GM19239 (cell line): ENCODE measurements around the gene PHLPP1.

ENCODE experiments used
- DNase-seq: peaks from one replicate; pipeline ENCODE4 v3.0.0; 2011; ENCODE audit warnings: low spot score; ENCODE audit not compliant: insufficient read length
- FAIRE-seq: peaks from 2 replicates; lab custom pipeline; 2011; peaks lifted over from hg19 to GRCh38; lab: Jason Lieb, UNC

The PHLPP1 gene

GRCh38 chr18:62964432-62964831 is 249.1 kb downstream of the PHLPP1 start:
- FAIRE-seq, result no peak

GRCh38 chr18:62967089-62967488 is 251.7 kb downstream of the PHLPP1 start:
- DNase-seq, result no peak
- peak; percentile 23 for FAIRE-seq

More at GRCh38 chr18:62964432-62964831, 249.1 kb downstream of the PHLPP1 start:
- no peak for DNase-seq

- FAIRE-seq, result no peak
- no peak for DNase-seq
Observed at GRCh38 chr18:62973689-62974088, 258.3 kb downstream of the PHLPP1 start.

GRCh38 chr18:62974388-62974787 is 259.0 kb downstream of the PHLPP1 start:
- DNase-seq, result no peak
- no peak for FAIRE-seq

GRCh38 chr18:62974928-62975675 is 259.8 kb downstream of the PHLPP1 start:
- no peak for FAIRE-seq
- no peak for DNase-seq

GRCh38 chr18:62975785-62976184 is 260.4 kb downstream of the PHLPP1 start:
- FAIRE-seq (no peak), DNase-seq (no peak)

GRCh38 chr18:62976227-62976626 is 260.9 kb downstream of the PHLPP1 start:
- FAIRE-seq (no peak), DNase-seq (no peak)

- FAIRE-seq (no peak), DNase-seq (no peak)
Observed at GRCh38 chr18:62977512-62977911, 262.2 kb downstream of the PHLPP1 start.

GRCh38 chr18:62978251-62979049 is 263.1 kb downstream of the PHLPP1 start:
- FAIRE-seq (no peak), DNase-seq (no peak)

GRCh38 chr18:62979176-62979575 is 263.8 kb downstream of the PHLPP1 start:
- DNase-seq (no peak), FAIRE-seq (no peak)

GRCh38 chr18:62979900-62980299 is 264.6 kb downstream of the PHLPP1 start:
- FAIRE-seq, result no peak
- DNase-seq, result no peak

GRCh38 chr18:62981566-62981965 is 266.2 kb downstream of the PHLPP1 start:
- no peak for FAIRE-seq

GRCh38 chr18:62982600-62983251 is 267.4 kb downstream of the PHLPP1 start:
- peak; percentile 93 for FAIRE-seq
- peak; percentile 58 for DNase-seq

More at GRCh38 chr18:62981566-62981965, 266.2 kb downstream of the PHLPP1 start:
- no peak for DNase-seq

GRCh38 chr18:62984656-62985315 is 269.4 kb downstream of the PHLPP1 start:
- no peak for DNase-seq
- FAIRE-seq, result no peak

- FAIRE-seq (no peak), DNase-seq (no peak)
Observed at GRCh38 chr18:62986490-62986889, 271.1 kb downstream of the PHLPP1 start.

- no peak for FAIRE-seq
- DNase-seq, result no peak
Observed at GRCh38 chr18:62987055-62987830, 271.9 kb downstream of the PHLPP1 start.

- no peak for DNase-seq
- no peak for FAIRE-seq
Observed at GRCh38 chr18:62987859-62988258, 272.5 kb downstream of the PHLPP1 start.

- no peak for FAIRE-seq
- DNase-seq, result no peak
Observed at GRCh38 chr18:62988471-62988870, 273.1 kb downstream of the PHLPP1 start.

GRCh38 chr18:62989195-62989594 is 273.9 kb downstream of the PHLPP1 start:
- FAIRE-seq, result no peak
- DNase-seq, result no peak

GRCh38 chr18:62990653-62991052 is 275.3 kb downstream of the PHLPP1 start:
- FAIRE-seq (no peak), DNase-seq (no peak)
